ENCODE results near the gene AP5B1. TPM values are rescaled to one million over a fixed set of nuclear protein-coding genes. Genes with fewer than 3 reads are reported as not detected.
"Not testable (repeated sequence)": the region's sequence is repeated elsewhere in the genome, so short reads cannot be mapped to it uniquely, and the experiment has no call there.

The AP5B1 gene
- total RNA-seq, 4 donors from 2014 or later: 21.8 to 43.2 (median 25.3) TPM

- Histone ChIP-seq H3K27ac (no peak overlapping the region), H3K27me3 (no peaks in the 10 kb centered on the region), H3K4me3 (replicated peaks in 1 of 3) (no peak overlapping the region), H3K4me1 (no peaks in the 10 kb centered on the region), H3K9me3 (no peaks in the 10 kb centered on the region), H3K36me3 (no peaks in the 10 kb centered on the region)
- WGBS, 2 donors: 74% methylated on average over 7 of the region's 7 CpGs
- DNase-seq: no peak
- intact Hi-C loops (cut with DNase I): no loop called here
- TF ChIP-seq POLR2A (IDR thresholded peaks at IDR 0.05): no peak
- TF ChIP-seq, protein P1, sequence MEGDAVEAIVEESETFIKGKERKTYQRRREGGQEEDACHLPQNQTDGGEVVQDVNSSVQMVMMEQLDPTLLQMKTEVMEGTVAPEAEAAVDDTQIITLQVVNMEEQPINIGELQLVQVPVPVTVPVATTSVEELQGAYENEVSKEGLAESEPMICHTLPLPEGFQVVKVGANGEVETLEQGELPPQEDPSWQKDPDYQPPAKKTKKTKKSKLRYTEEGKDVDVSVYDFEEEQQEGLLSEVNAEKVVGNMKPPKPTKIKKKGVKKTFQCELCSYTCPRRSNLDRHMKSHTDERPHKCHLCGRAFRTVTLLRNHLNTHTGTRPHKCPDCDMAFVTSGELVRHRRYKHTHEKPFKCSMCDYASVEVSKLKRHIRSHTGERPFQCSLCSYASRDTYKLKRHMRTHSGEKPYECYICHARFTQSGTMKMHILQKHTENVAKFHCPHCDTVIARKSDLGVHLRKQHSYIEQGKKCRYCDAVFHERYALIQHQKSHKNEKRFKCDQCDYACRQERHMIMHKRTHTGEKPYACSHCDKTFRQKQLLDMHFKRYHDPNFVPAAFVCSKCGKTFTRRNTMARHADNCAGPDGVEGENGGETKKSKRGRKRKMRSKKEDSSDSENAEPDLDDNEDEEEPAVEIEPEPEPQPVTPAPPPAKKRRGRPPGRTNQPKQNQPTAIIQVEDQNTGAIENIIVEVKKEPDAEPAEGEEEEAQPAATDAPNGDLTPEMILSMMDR (IDR thresholded peaks at IDR 0.05): no peak
Measured at GRCh38 chr11:65766535-65766934, 14.2 kb downstream of the AP5B1 start.

DNA sequence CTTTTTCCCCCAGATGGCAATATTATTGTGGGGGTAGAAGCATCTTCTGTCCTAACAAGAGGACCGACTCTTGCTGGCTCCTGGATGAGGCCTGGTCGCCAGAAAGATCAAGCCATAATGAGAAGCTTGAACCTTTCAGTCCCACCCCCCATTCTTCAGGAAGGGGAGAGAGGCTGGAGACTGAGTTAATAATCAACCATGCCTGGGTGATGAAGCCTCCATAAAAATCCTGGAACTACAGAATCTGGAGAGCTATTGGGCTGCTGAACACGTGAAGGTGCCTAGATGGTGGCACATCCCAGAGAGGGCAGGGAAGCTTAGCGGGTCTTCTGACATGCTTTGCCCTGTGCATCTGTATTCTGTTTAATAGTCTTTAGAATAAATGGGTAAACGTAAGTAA lies 16.3 kb downstream of the AP5B1 start:
- no peak overlapping the region for H3K4me3 ChIP-seq (replicated peaks in 1 of 3)
- no peak overlapping the region for H3K27ac ChIP-seq
- no peak for DNase-seq
- no peaks in the 10 kb centered on the region for H3K36me3 ChIP-seq
- TF ChIP-seq, protein P1 (IDR thresholded peaks at IDR 0.05): no peak
- no peak for TF ChIP-seq POLR2A (IDR thresholded peaks at IDR 0.05)
- H3K27me3 ChIP-seq: no peaks in the 10 kb centered on the region
- H3K9me3 ChIP-seq: no peaks in the 10 kb centered on the region
- no peaks in the 10 kb centered on the region for H3K4me1 ChIP-seq
- WGBS, 2 donors: 79 to 82% methylated on average over 5 of the region's 5 CpGs
- intact Hi-C loops (cut with DNase I): no loop called here

- WGBS, 2 donors: 94% methylated on average over 10 of the region's 29 CpGs; no CpG with 5 or more reads in 1 of the 2 donors
- H3K9me3 ChIP-seq; intact Hi-C loops (cut with DNase I); H3K27ac ChIP-seq; H3K27me3 ChIP-seq; DNase-seq; H3K4me1 ChIP-seq; H3K4me3 ChIP-seq (replicated peaks in 1 of 3); H3K36me3 ChIP-seq: not testable (repeated sequence)
Measured at GRCh38 chr11:65762816-65763215, 18.0 kb downstream of the AP5B1 start.

DNA sequence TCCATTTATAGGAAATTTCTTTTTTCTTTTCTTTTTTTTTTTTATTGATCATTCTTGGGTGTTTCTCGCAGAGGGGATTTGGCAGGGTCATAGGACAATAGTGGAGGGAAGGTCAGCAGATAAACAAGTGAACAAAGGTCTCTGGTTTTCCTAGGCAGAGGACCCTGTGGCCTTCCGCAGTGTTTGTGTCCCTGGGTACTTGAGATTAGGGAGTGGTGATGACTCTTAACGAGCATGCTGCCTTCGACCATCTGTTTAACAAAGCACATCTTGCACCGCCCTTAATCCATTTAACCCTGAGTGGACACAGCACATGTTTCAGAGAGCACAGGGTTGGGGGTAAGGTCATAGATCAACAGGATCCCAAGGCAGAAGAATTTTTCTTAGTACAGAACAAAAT lies 18.6 kb downstream of the AP5B1 start:
- not testable (repeated sequence) for H3K36me3 ChIP-seq
- WGBS, 2 donors: 71 to 76% methylated on average over 5 of the region's 5 CpGs

DNA sequence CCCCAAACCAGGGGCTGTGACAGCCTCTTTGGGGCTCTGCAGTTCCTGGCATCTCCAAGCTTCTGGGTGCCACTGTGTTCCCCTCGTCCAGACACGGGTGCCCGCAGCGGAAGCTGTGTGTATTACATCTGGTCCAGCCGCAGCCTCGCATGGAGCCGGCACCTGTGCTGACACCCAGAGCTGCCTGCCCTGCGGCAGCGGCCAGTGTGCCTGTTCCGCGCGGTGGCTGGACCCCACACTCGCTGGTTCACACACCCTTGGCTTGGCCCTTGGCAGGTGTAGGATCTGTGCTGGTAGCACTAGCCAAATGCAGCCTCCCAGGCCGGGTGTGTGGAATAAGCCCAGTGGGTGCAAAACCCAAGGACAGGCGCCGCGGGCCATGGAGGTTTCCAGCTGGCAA lies 35.7 kb downstream of the AP5B1 start:
- H3K36me3 ChIP-seq: no peaks in the 10 kb centered on the region
- intact Hi-C loops (cut with DNase I): no loop called here
- no peaks in the 10 kb centered on the region for H3K4me1 ChIP-seq
- WGBS, 2 donors: 90 to 96% methylated on average over 14 of the region's 17 CpGs
- H3K9me3 ChIP-seq: no peaks in the 10 kb centered on the region
- no peak overlapping the region for H3K4me3 ChIP-seq (replicated peaks in 1 of 3)
- TF ChIP-seq POLR2A (IDR thresholded peaks at IDR 0.05): no peak
- TF ChIP-seq, protein P1 (IDR thresholded peaks at IDR 0.05): no peak
- H3K27ac ChIP-seq: no peak overlapping the region
- no peak for DNase-seq
- no peaks in the 10 kb centered on the region for H3K27me3 ChIP-seq

More for the DNA sequence above, 18.6 kb downstream of the AP5B1 start:
- H3K27ac ChIP-seq; H3K4me3 ChIP-seq (replicated peaks in 1 of 3); H3K27me3 ChIP-seq; H3K9me3 ChIP-seq; H3K4me1 ChIP-seq; intact Hi-C loops (cut with DNase I); DNase-seq: not testable (repeated sequence)

DNA sequence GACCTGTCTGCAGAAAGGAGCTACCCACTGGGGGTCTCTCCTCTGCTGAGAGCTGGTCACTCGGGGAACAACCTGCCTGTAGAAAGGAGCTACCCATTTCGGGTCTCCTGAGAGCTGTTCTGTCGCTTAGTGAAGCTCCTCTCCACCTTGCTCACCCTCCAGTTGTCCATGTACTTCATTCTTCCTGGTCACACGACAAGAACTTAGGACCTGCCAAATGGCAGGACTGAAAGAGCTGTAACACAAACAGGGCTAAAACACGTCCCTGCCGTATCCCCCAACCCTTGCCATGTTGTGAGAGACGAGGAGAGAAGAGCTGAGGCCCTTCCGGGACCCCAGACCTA lies 36.1 kb downstream of the AP5B1 start:
- Histone ChIP-seq H3K4me3 (replicated peaks in 1 of 3) (no peak overlapping the region), H3K27ac (no peak overlapping the region), H3K9me3 (no peaks in the 10 kb centered on the region), H3K4me1 (no peaks in the 10 kb centered on the region), H3K27me3 (no peaks in the 10 kb centered on the region), H3K36me3 (no peaks in the 10 kb centered on the region)
- TF ChIP-seq, protein P1 (IDR thresholded peaks at IDR 0.05): no peak
- no peak for TF ChIP-seq POLR2A (IDR thresholded peaks at IDR 0.05)
- 74 to 86% methylated on average over 8 of the region's 8 CpGs for WGBS, 2 donors
- no peak for DNase-seq
- intact Hi-C loops (cut with DNase I): no loop called here

Data from thyroid gland (tissue), 4 donors.